Stimulated activated CD4-positive, alpha-beta T cell treated with anti-CD3 and anti-CD28 coated beads, Interleukin-1b, Interleukin-23, amount 100 ng/mL, for 1 hour (primary cell): Measurements from ENCODE around the gene POLR1D.
A peak's percentile ranks its signal among the peaks of the same experiment; 100 is the strongest.

Source experiments
- DNase-seq, 2 donors: peaks; one replicate each; pipeline ENCODE4 v3.0.0-alpha.2; 2020; ENCODE audit warnings: low read depth in 2 of 2

POLR1D gene

GRCh38 chr13:27621366-27622101 lies at the start of gene POLR1D:
Gene POLR1D, plus strand, starts transcription at chr13:27621892. Its CDS starts 92 bp downstream, at chr13:27621984.
- DNase-seq = peak; percentile 65 to 66

- DNase-seq = no peak
Measured at GRCh38 chr13:27572234-27572901, 49.3 kb upstream of the POLR1D start.

- no peak for DNase-seq
Measured at GRCh38 chr13:27573265-27573664, 48.4 kb upstream of the POLR1D start.

- DNase-seq = no peak
Measured at GRCh38 chr13:27574661-27575060, 47.0 kb upstream of the POLR1D start.

- no peak for DNase-seq
Measured at GRCh38 chr13:27578121-27579030, 43.3 kb upstream of the POLR1D start.

GRCh38 chr13:27583645-27584044 lies 38.0 kb upstream of the POLR1D start:
- no peak for DNase-seq

GRCh38 chr13:27587095-27587746 lies 34.5 kb upstream of the POLR1D start:
- DNase-seq = no peak

GRCh38 chr13:27588405-27588804 lies 33.3 kb upstream of the POLR1D start:
- no peak for DNase-seq

GRCh38 chr13:27592865-27593264 lies 28.8 kb upstream of the POLR1D start:
- no peak for DNase-seq

GRCh38 chr13:27593267-27593666 lies 28.4 kb upstream of the POLR1D start:
- DNase-seq = no peak

GRCh38 chr13:27595055-27595811 lies 26.5 kb upstream of the POLR1D start:
- no peak for DNase-seq

GRCh38 chr13:27599096-27599495 lies 22.6 kb upstream of the POLR1D start:
- DNase-seq = no peak

GRCh38 chr13:27599845-27600553 lies 21.7 kb upstream of the POLR1D start:
- DNase-seq = no peak

- no peak for DNase-seq
Measured at GRCh38 chr13:27600711-27601110, 21.0 kb upstream of the POLR1D start.

- no peak for DNase-seq
Measured at GRCh38 chr13:27601208-27601607, 20.5 kb upstream of the POLR1D start.

GRCh38 chr13:27601803-27602202 lies 19.9 kb upstream of the POLR1D start:
- DNase-seq = no peak

- DNase-seq = no peak
Measured at GRCh38 chr13:27605099-27605498, 16.6 kb upstream of the POLR1D start.

GRCh38 chr13:27605610-27606200 lies 16.0 kb upstream of the POLR1D start:
- no peak for DNase-seq

- no peak for DNase-seq
Measured at GRCh38 chr13:27607125-27607524, 14.6 kb upstream of the POLR1D start.

GRCh38 chr13:27613628-27614027 lies 8.1 kb upstream of the POLR1D start:
- DNase-seq = no peak
